Heart left ventricle (tissue), 13 donors: ENCODE measurements around the gene NPY1R.

Source experiments
- POLR2A ChIP-seq, 2 donors: fragments of 450-650 bp; IDR thresholded peaks; one replicate each; pipeline ENCODE4 v1.6.1; 2017; ENCODE audit warnings: antibody characterized with exemption in 2 of 2, mild to moderate bottlenecking in 2 of 2, moderate library complexity in 2 of 2
- TF ChIP-seq, protein P1 (sequence below), 12 donors: fragments of 200-600 bp; sonication (generic) in 4 of 12; IDR thresholded peaks; one replicate each; pipeline versions ENCODE4 v1.5.0 to v1.8.0; 2018 to 2022; ENCODE audit warnings: antibody characterized with exemption in 12 of 12, mild to moderate bottlenecking in 5 of 12
- donor health status: ischemic (EF 13 %, LVEDD 7.1; RV severe dilation, severe dysfunction).
- donor health status: DM: no; HTN: yes; CAD: no.
- donor health status: DM: no; HTN: no; CAD: no.
- donor health status: ischemic (EF 25% LVEDD 6.9; RV normal size, moderate dysfunction).
- donor health status: ischemic (EF 25% LVEDD 5.7; RV mildly dilated, moderate dysfunction).
- donor health status: ischemic (EF 35%, LVEDD 5.7; RV mildly dilated, moderate dysfunction).
- donor health status: nonischemic (EF 11% LVEDD 7.7; RV severe dilation, severe dysfunction).
- donor health status: DM: yes; HTN: yes; CAD: no.
- donor health status: PGD.
- donor health status: ischemic (EF 29% LVEDD 5.4; RV normal size, mild dysfunction).
- donor health status: nonischemic (EF 23%, LVEDD 6.1; RV moderate dilation, normal function).

DNA sequence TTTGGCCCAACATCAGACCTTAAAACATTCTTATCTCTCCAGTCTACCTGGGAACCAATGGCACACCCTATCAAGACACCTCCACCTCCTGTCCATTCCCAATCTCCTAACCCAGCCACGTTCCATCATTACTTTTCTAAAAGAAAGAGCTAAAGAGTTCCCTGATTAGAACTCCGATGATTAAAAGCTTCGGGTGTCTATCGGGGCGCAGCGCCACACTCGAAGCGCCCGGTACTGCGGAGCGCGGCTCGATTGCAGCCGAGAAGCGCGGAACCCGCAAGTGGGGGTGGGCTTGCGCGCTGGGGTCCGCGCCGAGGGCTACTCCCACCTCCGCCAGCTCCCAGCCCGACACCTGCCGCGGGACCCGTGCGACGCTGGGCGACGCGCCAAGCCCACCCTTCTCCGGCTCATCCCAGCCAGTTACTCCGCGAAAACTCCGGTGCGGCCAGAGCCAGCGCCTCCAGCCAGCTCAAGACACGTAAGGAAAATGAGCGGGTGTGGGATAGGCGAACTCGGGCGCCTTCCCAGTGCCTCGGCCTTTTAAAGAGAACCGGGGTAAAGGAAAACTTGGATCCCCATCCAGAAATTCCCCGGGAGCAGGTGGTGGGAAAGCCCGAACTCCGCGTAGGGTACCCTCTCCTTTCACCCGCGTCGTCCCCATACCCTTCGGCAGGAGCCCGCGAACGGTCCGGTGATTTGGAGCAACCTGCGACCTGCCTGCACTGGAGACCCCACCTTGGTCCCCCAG is 593 bp downstream of the NPY1R start:
- TF ChIP-seq, protein P1, sequence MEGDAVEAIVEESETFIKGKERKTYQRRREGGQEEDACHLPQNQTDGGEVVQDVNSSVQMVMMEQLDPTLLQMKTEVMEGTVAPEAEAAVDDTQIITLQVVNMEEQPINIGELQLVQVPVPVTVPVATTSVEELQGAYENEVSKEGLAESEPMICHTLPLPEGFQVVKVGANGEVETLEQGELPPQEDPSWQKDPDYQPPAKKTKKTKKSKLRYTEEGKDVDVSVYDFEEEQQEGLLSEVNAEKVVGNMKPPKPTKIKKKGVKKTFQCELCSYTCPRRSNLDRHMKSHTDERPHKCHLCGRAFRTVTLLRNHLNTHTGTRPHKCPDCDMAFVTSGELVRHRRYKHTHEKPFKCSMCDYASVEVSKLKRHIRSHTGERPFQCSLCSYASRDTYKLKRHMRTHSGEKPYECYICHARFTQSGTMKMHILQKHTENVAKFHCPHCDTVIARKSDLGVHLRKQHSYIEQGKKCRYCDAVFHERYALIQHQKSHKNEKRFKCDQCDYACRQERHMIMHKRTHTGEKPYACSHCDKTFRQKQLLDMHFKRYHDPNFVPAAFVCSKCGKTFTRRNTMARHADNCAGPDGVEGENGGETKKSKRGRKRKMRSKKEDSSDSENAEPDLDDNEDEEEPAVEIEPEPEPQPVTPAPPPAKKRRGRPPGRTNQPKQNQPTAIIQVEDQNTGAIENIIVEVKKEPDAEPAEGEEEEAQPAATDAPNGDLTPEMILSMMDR (IDR thresholded peaks at IDR 0.05): peak in 1 of 12 donors; percentile 4
- TF ChIP-seq POLR2A (IDR thresholded peaks at IDR 0.05): no peak
